ENCODE data around the gene EPM2AIP1. TPM values are rescaled to one million over a fixed set of nuclear protein-coding genes. Genes with fewer than 3 reads are reported as not detected.

Gene EPM2AIP1
- total and polyA plus RNA-seq, 2 of the 8 experiments (the other 6 are each of a cell fraction or from before 2014, with no cell fraction given), result 6.6 to 9.0 TPM

GRCh38 chr3:37028329-37028728 is 35.4 kb upstream of the EPM2AIP1 start (continued):
- TF ChIP-seq CHD7 (IDR thresholded peaks at IDR 0.05; ENCODE audit: insufficient replicate concordance, low read length) (no peak), SIRT6 (IDR thresholded peaks at IDR 0.05; ENCODE audit: low read length) (no peak), CHD1 (IDR thresholded peaks at IDR 0.05; ENCODE audit: low read depth, low read length) (no peak), POU5F1 (IDR thresholded peaks at IDR 0.05; ENCODE audit: low read depth, low read length) (no peak), KDM4A (IDR thresholded peaks at IDR 0.05; ENCODE audit: low read depth, low read length, severe bottlenecking) (no peak), KDM5A (IDR thresholded peaks at IDR 0.05; ENCODE audit: low read length) (no peak), SIX5 (IDR thresholded peaks at IDR 0.05; ENCODE audit: low read depth, low read length) (no peak), SAP30 (IDR thresholded peaks at IDR 0.05; ENCODE audit: insufficient read depth, insufficient replicate concordance, low read length) (no peak), ASH2L (IDR thresholded peaks at IDR 0.05; ENCODE audit: low read length) (no peak), BACH1 (IDR thresholded peaks at IDR 0.05; ENCODE audit: low read length) (no peak)
